ENCODE results near the gene ZNF813.
"Not testable (repeated sequence)": the region's sequence is repeated elsewhere in the genome, so short reads cannot be mapped to it uniquely, and the experiment has no call there.

Gene ZNF813

GRCh38 chr19:53462861-53463260 lies 4.7 kb upstream of the ZNF813 start:
- ATAC-seq (replicated peaks) (no peak), DNase-seq (no peak)
- H3K4me3 Mint-ChIP-seq, result peak overlapping the region in 1 of 2 donors; percentile 60
- H3K9me3 Mint-ChIP-seq, result peaks cover 22 to 24% of the 10 kb centered on the region in 2 donors
- H3K27me3 Mint-ChIP-seq, result peaks cover 27 to 33% of the 10 kb centered on the region in 2 donors
- no peak overlapping the region for H3K27ac Mint-ChIP-seq
- peaks cover 5 to 11% of the 10 kb centered on the region in 2 donors for H3K4me1 Mint-ChIP-seq
- H3K36me3 Mint-ChIP-seq, result peaks cover 33 to 35% of the 10 kb centered on the region in 2 donors

GRCh38 chr19:53463263-53463662 lies 4.3 kb upstream of the ZNF813 start:
- Mint-ChIP-seq H3K4me3 (peak overlapping the region in 1 of 2 donors; percentile 60), H3K4me1 (peaks cover 7 to 13% of the 10 kb centered on the region in 2 donors), H3K36me3 (peaks cover 31 to 33% of the 10 kb centered on the region in 2 donors), H3K27ac (no peak overlapping the region), H3K27me3 (peaks cover 27 to 33% of the 10 kb centered on the region in 2 donors), H3K9me3 (peaks cover 22% of the 10 kb centered on the region in 2 donors)
- ATAC-seq (replicated peaks) (no peak), DNase-seq (no peak)

GRCh38 chr19:53466726-53467484 lies 628 bp upstream of the ZNF813 start:
- ATAC-seq (replicated peaks), result peak; percentile 27 to 54
- H3K27me3 Mint-ChIP-seq, result peaks cover 27 to 33% of the 10 kb centered on the region in 2 donors
- H3K4me1 Mint-ChIP-seq, result peaks cover 20 to 35% of the 10 kb centered on the region in 2 donors
- peaks cover 27 to 36% of the 10 kb centered on the region in 2 donors for H3K36me3 Mint-ChIP-seq
- H3K27ac Mint-ChIP-seq, result peak overlapping the region; percentile 93
- peaks cover 11 to 12% of the 10 kb centered on the region in 2 donors for H3K9me3 Mint-ChIP-seq
- no peak for DNase-seq
- peak overlapping the region; percentile 89 to 92 for H3K4me3 Mint-ChIP-seq

- H3K36me3 Mint-ChIP-seq, result peaks cover 24 to 40% of the 10 kb centered on the region in 2 donors
- not testable (repeated sequence) for H3K9me3 Mint-ChIP-seq; H3K27ac Mint-ChIP-seq; ATAC-seq (replicated peaks); DNase-seq
- H3K4me3 Mint-ChIP-seq, result peak overlapping the region; percentile 89 to 92
- peaks cover 16 to 22% of the 10 kb centered on the region in 2 donors for H3K27me3 Mint-ChIP-seq
- peaks cover 16 to 30% of the 10 kb centered on the region in 2 donors for H3K4me1 Mint-ChIP-seq
Observed at GRCh38 chr19:53468628-53469027, 1.1 kb downstream of the ZNF813 start.

- H3K27ac Mint-ChIP-seq, result peak overlapping the region; percentile 63
- ATAC-seq (replicated peaks) (no peak), DNase-seq (no peak)
Observed at GRCh38 chr19:53471916-53472315, 4.4 kb downstream of the ZNF813 start.

GRCh38 chr19:53474832-53475231 lies 7.3 kb downstream of the ZNF813 start:
- H3K27ac Mint-ChIP-seq; H3K27me3 Mint-ChIP-seq; H3K4me3 Mint-ChIP-seq; H3K4me1 Mint-ChIP-seq; ATAC-seq (replicated peaks); DNase-seq: not testable (repeated sequence)
- Mint-ChIP-seq H3K9me3 (peaks cover 13 to 20% of the 10 kb centered on the region in 2 donors), H3K36me3 (peaks cover 48 to 86% of the 10 kb centered on the region in 2 donors)

More at GRCh38 chr19:53471916-53472315, 4.4 kb downstream of the ZNF813 start:
- Mint-ChIP-seq H3K9me3 (peaks cover 0 to 9% of the 10 kb centered on the region in 2 donors), H3K36me3 (peaks cover 33 to 66% of the 10 kb centered on the region in 2 donors), H3K4me1 (peaks cover 16 to 27% of the 10 kb centered on the region in 2 donors), H3K4me3 (no peak overlapping the region), H3K27me3 (no peaks in the 10 kb centered on the region)

GRCh38 chr19:53475470-53475869 lies 7.9 kb downstream of the ZNF813 start:
- H3K27me3 Mint-ChIP-seq, result not testable (repeated sequence)

GRCh38 chr19:53483751-53484150 lies 16.2 kb downstream of the ZNF813 start:
- not testable (repeated sequence) for DNase-seq; ATAC-seq (replicated peaks); H3K27me3 Mint-ChIP-seq; H3K4me3 Mint-ChIP-seq; H3K27ac Mint-ChIP-seq; H3K4me1 Mint-ChIP-seq
- H3K36me3 Mint-ChIP-seq, result peaks cover 81 to 95% of the 10 kb centered on the region in 2 donors
- H3K9me3 Mint-ChIP-seq, result peaks cover 31 to 34% of the 10 kb centered on the region in 2 donors

More at GRCh38 chr19:53475470-53475869, 7.9 kb downstream of the ZNF813 start:
- not testable (repeated sequence) for H3K4me1 Mint-ChIP-seq; ATAC-seq (replicated peaks); DNase-seq; H3K4me3 Mint-ChIP-seq; H3K27ac Mint-ChIP-seq
- Mint-ChIP-seq H3K36me3 (peaks cover 51 to 87% of the 10 kb centered on the region in 2 donors), H3K9me3 (peaks cover 16 to 20% of the 10 kb centered on the region in 2 donors)

- Mint-ChIP-seq H3K4me1 (no peaks in the 10 kb centered on the region), H3K27ac (no peak overlapping the region), H3K27me3 (no peaks in the 10 kb centered on the region), H3K9me3 (peaks cover 18 to 23% of the 10 kb centered on the region in 2 donors), H3K4me3 (no peak overlapping the region), H3K36me3 (peaks cover 80 to 87% of the 10 kb centered on the region in 2 donors)
- ATAC-seq (replicated peaks), result no peak
- DNase-seq, result no peak
Observed at GRCh38 chr19:53485046-53486004, 17.8 kb downstream of the ZNF813 start.

GRCh38 chr19:53492153-53492552 lies 24.6 kb downstream of the ZNF813 start:
- no peak overlapping the region for H3K4me3 Mint-ChIP-seq
- no peak for ATAC-seq (replicated peaks)
- no peaks in the 10 kb centered on the region for H3K27me3 Mint-ChIP-seq
- H3K9me3 Mint-ChIP-seq, result peaks cover 41 to 43% of the 10 kb centered on the region in 2 donors
- H3K27ac Mint-ChIP-seq, result no peak overlapping the region
- H3K36me3 Mint-ChIP-seq, result peaks cover 74 to 79% of the 10 kb centered on the region in 2 donors
- no peaks in the 10 kb centered on the region for H3K4me1 Mint-ChIP-seq
- no peak for DNase-seq

GRCh38 chr19:53497311-53498023 lies 29.9 kb downstream of the ZNF813 start:
- H3K4me3 Mint-ChIP-seq; ATAC-seq (replicated peaks); H3K27ac Mint-ChIP-seq; H3K4me1 Mint-ChIP-seq; DNase-seq: not testable (repeated sequence)
- Mint-ChIP-seq H3K9me3 (peaks cover 30 to 32% of the 10 kb centered on the region in 2 donors), H3K27me3 (peaks cover 5 to 10% of the 10 kb centered on the region in 2 donors), H3K36me3 (peaks cover 24 to 37% of the 10 kb centered on the region in 2 donors)

- not testable (repeated sequence) for H3K4me3 Mint-ChIP-seq; ATAC-seq (replicated peaks)
- H3K9me3 Mint-ChIP-seq, result peaks cover 28 to 31% of the 10 kb centered on the region in 2 donors
Observed at GRCh38 chr19:53498024-53498395, 30.5 kb downstream of the ZNF813 start.

GRCh38 chr19:53503151-53503550 lies 35.6 kb downstream of the ZNF813 start:
- not testable (repeated sequence) for ATAC-seq (replicated peaks)

More at GRCh38 chr19:53498024-53498395, 30.5 kb downstream of the ZNF813 start:
- DNase-seq, H3K27ac Mint-ChIP-seq, H3K4me1 Mint-ChIP-seq: not testable (repeated sequence)
- peaks cover 19 to 31% of the 10 kb centered on the region in 2 donors for H3K36me3 Mint-ChIP-seq
- H3K27me3 Mint-ChIP-seq, result peaks cover 5 to 10% of the 10 kb centered on the region in 2 donors

More at GRCh38 chr19:53503151-53503550, 35.6 kb downstream of the ZNF813 start:
- not testable (repeated sequence) for H3K4me3 Mint-ChIP-seq, H3K27ac Mint-ChIP-seq, H3K4me1 Mint-ChIP-seq, H3K36me3 Mint-ChIP-seq, DNase-seq
- Mint-ChIP-seq H3K27me3 (peaks cover 12 to 41% of the 10 kb centered on the region in 2 donors), H3K9me3 (peaks cover 9 to 14% of the 10 kb centered on the region in 2 donors)
